GM12801 (cell line): ENCODE results near the gene PAPSS2.

ENCODE experiments used
- CTCF ChIP-seq: IDR thresholded peaks from one replicate; pipeline ENCODE4 v1.5.1; 2011; ENCODE audit warnings: control low read depth; ENCODE audit not compliant: insufficient read length; ENCODE audit errors: extremely low read depth

The PAPSS2 gene

GRCh38 chr10:87734987-87735827 is 75.5 kb downstream of the PAPSS2 start:
- no peak for TF ChIP-seq CTCF

GRCh38 chr10:87739703-87740102 is 80.0 kb downstream of the PAPSS2 start:
- no peak for TF ChIP-seq CTCF

- TF ChIP-seq CTCF = no peak
Measured at GRCh38 chr10:87740254-87740655, 80.6 kb downstream of the PAPSS2 start.

- no peak for TF ChIP-seq CTCF
Measured at GRCh38 chr10:87744606-87745005, 84.9 kb downstream of the PAPSS2 start.

GRCh38 chr10:87746911-87747310 is 87.2 kb downstream of the PAPSS2 start:
- TF ChIP-seq CTCF = no peak

- no peak for TF ChIP-seq CTCF
Measured at GRCh38 chr10:87750001-87750671, 90.5 kb downstream of the PAPSS2 start.

- TF ChIP-seq CTCF = no peak
Measured at GRCh38 chr10:87750817-87751216, 91.1 kb downstream of the PAPSS2 start.
